Measurements from ENCODE around the gene EMID1. TPM values are rescaled to one million over a fixed set of nuclear protein-coding genes. Genes with fewer than 3 reads are reported as not detected.
A peak's percentile ranks its signal among the peaks of the same experiment; 100 is the strongest.

Gene EMID1
- total and polyA plus RNA-seq, 2 donors: 4.7 to 9.9 TPM

DNA sequence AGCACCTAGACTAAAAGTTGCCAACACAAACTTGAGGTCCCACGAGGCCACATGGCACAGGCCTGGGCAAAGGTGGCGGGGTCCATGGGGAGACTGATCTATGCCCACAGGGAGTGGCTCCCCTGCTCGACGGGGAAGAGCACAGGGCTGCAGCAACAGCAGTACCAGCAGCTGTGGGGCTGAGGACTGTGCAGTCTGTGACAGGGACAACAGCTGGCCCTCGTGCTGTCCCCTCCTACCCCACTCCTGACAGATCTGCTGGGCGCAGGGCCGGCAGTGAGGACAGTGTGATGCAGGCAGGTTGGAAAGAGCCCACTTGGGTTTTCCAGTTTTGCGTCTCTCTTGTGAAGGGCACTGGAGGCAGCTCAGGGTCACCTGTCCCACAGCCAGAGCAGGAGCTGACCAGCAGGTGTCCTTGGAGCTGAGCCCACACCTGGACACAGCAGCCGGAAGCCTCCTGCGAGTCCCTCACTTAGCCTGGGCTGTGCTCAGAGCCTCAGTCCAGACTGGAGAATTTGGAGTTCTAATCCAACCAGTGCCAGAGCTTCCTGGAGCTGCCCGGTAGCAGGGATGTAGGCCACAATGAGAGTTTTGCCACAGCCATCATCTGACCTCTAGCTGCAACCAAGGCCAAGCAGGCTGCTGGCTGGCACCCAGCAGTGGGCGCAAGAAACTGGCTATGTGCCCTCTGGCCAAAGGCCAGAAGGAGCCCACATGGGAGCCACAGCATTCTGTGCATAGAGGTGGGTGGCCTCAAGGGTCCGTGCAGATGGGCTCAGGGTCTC, 97.2 kb downstream of the EMID1 start:
- Histone ChIP-seq H3K36me3 (ENCODE audit: control insufficient read depth in 2 of 2, insufficient read depth in 2 of 2, low read length in 1 of 2) (peaks cover 30 to 35% of the 10 kb centered on the region in 2 donors), H3K9me3 (ENCODE audit: control insufficient read depth in 2 of 2, insufficient read depth in 1 of 2, low read length in 1 of 2) (peaks cover 0 to 6% of the 10 kb centered on the region in 2 donors), H3K4me1 (ENCODE audit: control insufficient read depth in 2 of 2, insufficient read depth in 2 of 2, low read length in 2 of 2) (peaks cover 0 to 9% of the 10 kb centered on the region in 2 donors), H3K27ac (ENCODE audit: low read depth in 1 of 2, low read length in 1 of 2) (no peak overlapping the region), H3K4me3 (ENCODE audit: low read length in 2 of 2) (no peak overlapping the region), H3K27me3 (ENCODE audit: control insufficient read depth in 2 of 2, insufficient read depth in 1 of 2, low read length in 1 of 2) (peaks cover 18 to 39% of the 10 kb centered on the region in 2 donors)
- no peak for DNase-seq (ENCODE audit: low read depth in 6 of 9, low spot score in 9 of 9)
- WGBS: 83% methylated on average over 13 of the region's 13 CpGs

DNA sequence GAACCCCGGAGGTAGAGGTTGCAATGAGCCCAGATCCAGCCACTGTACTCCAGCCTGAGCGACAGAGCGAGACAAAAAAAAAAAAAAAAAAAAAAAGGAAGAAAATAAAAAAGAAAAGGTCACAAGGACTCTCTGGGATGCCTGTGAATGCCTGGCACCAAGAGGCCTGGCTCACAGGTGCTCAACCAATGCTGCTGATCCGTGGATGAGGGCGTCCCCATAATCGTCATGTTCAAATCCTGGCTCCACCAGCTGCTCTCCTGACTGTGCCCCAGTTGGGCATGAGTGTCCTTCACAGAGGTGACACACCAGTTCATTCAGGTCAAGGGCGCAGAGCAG, 100.1 kb downstream of the EMID1 start:
- 62% methylated on average over 7 of the region's 7 CpGs for WGBS
- peaks cover 0 to 15% of the 10 kb centered on the region in 2 donors for H3K4me1 ChIP-seq (ENCODE audit: control insufficient read depth in 2 of 2, insufficient read depth in 2 of 2, low read length in 2 of 2)
- peaks cover 7% of the 10 kb centered on the region in 2 donors for H3K36me3 ChIP-seq (ENCODE audit: control insufficient read depth in 2 of 2, insufficient read depth in 2 of 2, low read length in 1 of 2)
- H3K27me3 ChIP-seq (ENCODE audit: control insufficient read depth in 2 of 2, insufficient read depth in 1 of 2, low read length in 1 of 2): peaks cover 26 to 65% of the 10 kb centered on the region in 2 donors
- H3K9me3 ChIP-seq (ENCODE audit: control insufficient read depth in 2 of 2, insufficient read depth in 1 of 2, low read length in 1 of 2): peaks cover 0 to 6% of the 10 kb centered on the region in 2 donors
- no peak overlapping the region for H3K27ac ChIP-seq (ENCODE audit: low read depth in 1 of 2, low read length in 1 of 2)
- no peak for DNase-seq (ENCODE audit: low read depth in 6 of 9, low spot score in 9 of 9)
- no peak overlapping the region for H3K4me3 ChIP-seq (ENCODE audit: low read length in 2 of 2)

DNA sequence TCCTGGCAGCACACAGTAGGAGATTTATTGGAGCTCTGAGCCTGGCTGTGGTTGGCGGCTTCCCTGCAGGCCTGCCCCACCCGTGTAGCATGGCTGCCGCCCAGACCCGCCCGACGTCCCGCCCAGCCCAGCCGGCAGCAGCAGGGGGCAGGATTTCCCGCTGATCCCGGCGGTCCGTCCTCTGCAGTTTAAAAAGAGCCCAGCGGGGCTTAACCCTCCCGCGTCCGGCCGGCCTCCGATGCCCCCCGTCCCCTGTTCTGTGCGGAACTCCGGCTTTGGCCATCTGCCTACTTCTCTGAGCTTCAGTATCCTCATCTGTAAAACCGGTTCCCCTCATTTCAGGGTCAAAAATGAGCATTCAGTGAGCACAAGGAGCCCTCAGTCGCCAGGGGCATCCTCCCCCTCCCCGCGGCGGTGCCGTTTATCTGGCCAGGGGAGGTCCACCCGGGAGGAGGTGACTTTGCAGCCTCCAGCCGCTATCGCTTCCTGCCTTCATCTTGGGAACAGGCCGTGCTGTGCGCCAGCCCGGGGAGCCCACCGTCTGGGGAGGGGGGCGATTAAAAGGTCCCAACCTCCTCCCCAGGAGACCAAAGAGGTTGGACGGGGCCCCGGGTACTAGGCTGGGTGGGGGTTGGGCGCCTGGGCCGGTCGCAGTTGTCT, 100.6 kb downstream of the EMID1 start, which contains the start of gene GAS2L1:
GAS2L1 (plus strand) TSS at position 476 of the 660 bp plus-strand sequence. CDS start 1,456 bp downstream, outside the sequence.
- Histone ChIP-seq H3K27me3 (ENCODE audit: control insufficient read depth in 2 of 2, insufficient read depth in 1 of 2, low read length in 1 of 2) (peaks cover 29 to 70% of the 10 kb centered on the region in 2 donors), H3K4me1 (ENCODE audit: control insufficient read depth in 2 of 2, insufficient read depth in 2 of 2, low read length in 2 of 2) (peaks cover 0 to 18% of the 10 kb centered on the region in 2 donors), H3K4me3 (ENCODE audit: low read length in 2 of 2) (peak within 1 kb of the TSS; percentile 39 to 50), H3K27ac (ENCODE audit: low read depth in 1 of 2, low read length in 1 of 2) (peak within 1 kb of the TSS in 1 of 2 donors; percentile 32), H3K36me3 (ENCODE audit: control insufficient read depth in 2 of 2, insufficient read depth in 2 of 2, low read length in 1 of 2) (peaks cover 2 to 3% of the 10 kb centered on the region in 2 donors), H3K9me3 (ENCODE audit: control insufficient read depth in 2 of 2, insufficient read depth in 1 of 2, low read length in 1 of 2) (peaks cover 0 to 6% of the 10 kb centered on the region in 2 donors)
- under 1% methylated on average over 40 of the region's 40 CpGs for WGBS
- peak in 2 of 9 donors; percentile 18 to 21 for DNase-seq (ENCODE audit: low read depth in 6 of 9, low spot score in 9 of 9)

DNA sequence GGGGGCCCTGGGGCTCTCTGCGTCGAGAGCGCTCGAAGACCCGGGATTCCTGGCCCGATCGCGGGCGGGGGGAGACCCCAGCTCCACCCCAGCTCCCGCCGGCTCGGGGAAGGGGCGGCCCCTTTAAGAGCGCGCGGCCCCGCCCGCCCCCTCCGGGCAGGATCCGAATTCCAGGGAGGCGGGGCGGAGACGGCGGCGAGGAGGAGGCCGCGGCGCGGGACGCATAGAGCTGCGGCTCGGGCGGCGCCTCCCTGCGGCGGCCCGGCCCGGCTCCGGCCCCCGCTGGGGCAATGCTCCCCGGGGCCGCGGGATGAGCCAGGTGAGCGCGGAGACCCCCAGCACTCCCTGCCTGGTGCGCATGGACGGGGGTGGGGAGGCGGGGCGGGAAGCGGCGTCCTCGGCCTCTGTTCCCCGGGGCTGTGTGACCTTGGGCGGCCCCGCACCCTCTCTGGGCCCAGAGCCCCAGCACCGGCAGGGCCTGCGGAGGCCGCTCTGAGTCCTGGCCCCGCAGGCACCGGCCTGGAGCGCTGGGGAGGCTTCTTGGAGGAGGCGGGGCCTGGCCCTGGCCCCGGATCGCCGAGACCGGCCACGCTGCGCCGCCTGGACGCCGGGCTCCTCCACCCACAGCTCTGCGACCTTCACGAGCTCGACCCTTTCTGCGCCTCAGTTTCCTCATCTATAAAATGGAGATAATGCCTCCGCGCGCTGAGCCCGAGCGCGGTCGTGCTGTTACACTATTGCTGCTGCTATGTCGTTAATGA, 101.3 kb downstream of the EMID1 start:
- Histone ChIP-seq H3K4me3 (ENCODE audit: low read length in 2 of 2) (peak overlapping the region; percentile 39 to 50), H3K9me3 (ENCODE audit: control insufficient read depth in 2 of 2, insufficient read depth in 1 of 2, low read length in 1 of 2) (peaks cover 0 to 6% of the 10 kb centered on the region in 2 donors), H3K27ac (ENCODE audit: low read depth in 1 of 2, low read length in 1 of 2) (peak overlapping the region in 1 of 2 donors; percentile 32), H3K27me3 (ENCODE audit: control insufficient read depth in 2 of 2, insufficient read depth in 1 of 2, low read length in 1 of 2) (peaks cover 36 to 76% of the 10 kb centered on the region in 2 donors), H3K36me3 (ENCODE audit: control insufficient read depth in 2 of 2, insufficient read depth in 2 of 2, low read length in 1 of 2) (no peaks in the 10 kb centered on the region), H3K4me1 (ENCODE audit: control insufficient read depth in 2 of 2, insufficient read depth in 2 of 2, low read length in 2 of 2) (peaks cover 0 to 18% of the 10 kb centered on the region in 2 donors)
- WGBS: 17% methylated on average over 83 of the region's 83 CpGs
- peak in 1 of 9 donors; percentile 32 for DNase-seq (ENCODE audit: low read depth in 6 of 9, low spot score in 9 of 9)

DNA sequence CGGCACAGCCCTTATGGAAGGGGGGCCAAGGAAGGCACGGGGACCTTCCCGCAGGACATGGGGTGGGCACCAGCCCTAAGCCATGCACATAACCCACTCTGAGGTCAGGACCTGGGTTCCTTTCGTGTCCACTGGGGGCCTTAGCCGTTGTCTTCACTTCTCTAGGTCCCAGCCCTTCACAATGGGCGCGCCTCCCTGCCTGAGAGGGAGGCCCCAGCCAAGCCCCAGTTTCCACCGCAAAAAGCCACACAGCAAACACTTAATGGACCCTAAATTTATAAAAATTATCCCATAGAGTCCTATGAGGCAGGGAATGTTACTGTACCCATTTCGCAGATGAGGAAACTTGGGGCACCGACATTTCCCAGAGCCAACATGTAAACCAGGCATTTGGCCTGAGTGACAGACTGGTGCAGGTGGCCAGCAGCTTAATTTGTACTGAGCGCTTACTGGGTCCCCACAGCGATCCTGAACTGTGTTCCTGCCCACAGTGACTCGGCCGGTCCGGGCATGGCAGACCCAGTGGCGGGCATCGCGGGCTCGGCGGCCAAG, 102.0 kb downstream of the EMID1 start:
- WGBS: 94% methylated on average over 20 of the region's 20 CpGs
- H3K4me3 ChIP-seq (ENCODE audit: low read length in 2 of 2): no peak overlapping the region
- no peaks in the 10 kb centered on the region for H3K36me3 ChIP-seq (ENCODE audit: control insufficient read depth in 2 of 2, insufficient read depth in 2 of 2, low read length in 1 of 2)
- H3K4me1 ChIP-seq (ENCODE audit: control insufficient read depth in 2 of 2, insufficient read depth in 2 of 2, low read length in 2 of 2): peaks cover 0 to 18% of the 10 kb centered on the region in 2 donors
- peaks cover 41 to 82% of the 10 kb centered on the region in 2 donors for H3K27me3 ChIP-seq (ENCODE audit: control insufficient read depth in 2 of 2, insufficient read depth in 1 of 2, low read length in 1 of 2)
- no peak overlapping the region for H3K27ac ChIP-seq (ENCODE audit: low read depth in 1 of 2, low read length in 1 of 2)
- DNase-seq (ENCODE audit: low read depth in 6 of 9, low spot score in 9 of 9): no peak
- peaks cover 0 to 6% of the 10 kb centered on the region in 2 donors for H3K9me3 ChIP-seq (ENCODE audit: control insufficient read depth in 2 of 2, insufficient read depth in 1 of 2, low read length in 1 of 2)

DNA sequence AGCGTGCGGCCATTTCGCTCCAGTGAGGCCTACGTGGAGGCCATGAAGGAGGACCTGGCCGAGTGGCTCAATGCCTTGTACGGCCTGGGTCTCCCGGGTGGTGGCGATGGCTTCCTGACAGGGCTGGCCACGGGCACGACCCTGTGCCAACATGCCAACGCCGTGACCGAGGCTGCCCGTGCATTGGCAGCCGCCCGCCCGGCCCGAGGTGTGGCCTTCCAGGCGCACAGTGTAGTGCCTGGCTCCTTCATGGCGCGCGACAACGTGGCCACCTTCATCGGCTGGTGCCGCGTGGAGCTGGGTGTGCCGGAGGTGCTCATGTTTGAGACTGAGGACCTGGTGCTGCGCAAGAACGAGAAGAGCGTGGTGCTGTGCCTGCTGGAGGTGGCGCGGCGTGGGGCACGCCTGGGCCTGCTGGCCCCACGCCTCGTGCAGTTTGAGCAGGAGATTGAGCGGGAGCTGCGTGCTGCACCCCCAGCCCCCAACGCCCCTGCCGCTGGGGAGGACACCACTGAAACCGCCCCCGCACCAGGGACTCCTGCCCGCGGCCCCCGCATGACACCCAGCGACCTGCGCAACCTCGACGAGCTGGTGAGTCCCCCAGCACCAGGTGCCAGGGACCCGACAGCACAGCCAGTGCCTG, 102.6 kb downstream of the EMID1 start:
- WGBS: 95% methylated on average over 50 of the region's 50 CpGs
- Histone ChIP-seq H3K4me1 (ENCODE audit: control insufficient read depth in 2 of 2, insufficient read depth in 2 of 2, low read length in 2 of 2) (peaks cover 0 to 18% of the 10 kb centered on the region in 2 donors), H3K4me3 (ENCODE audit: low read length in 2 of 2) (no peak overlapping the region), H3K9me3 (ENCODE audit: control insufficient read depth in 2 of 2, insufficient read depth in 1 of 2, low read length in 1 of 2) (peaks cover 4 to 6% of the 10 kb centered on the region in 2 donors), H3K27ac (ENCODE audit: low read depth in 1 of 2, low read length in 1 of 2) (no peak overlapping the region), H3K27me3 (ENCODE audit: control insufficient read depth in 2 of 2, insufficient read depth in 1 of 2, low read length in 1 of 2) (peaks cover 47 to 88% of the 10 kb centered on the region in 2 donors), H3K36me3 (ENCODE audit: control insufficient read depth in 2 of 2, insufficient read depth in 2 of 2, low read length in 1 of 2) (no peaks in the 10 kb centered on the region)
- DNase-seq (ENCODE audit: low read depth in 6 of 9, low spot score in 9 of 9): no peak

DNA sequence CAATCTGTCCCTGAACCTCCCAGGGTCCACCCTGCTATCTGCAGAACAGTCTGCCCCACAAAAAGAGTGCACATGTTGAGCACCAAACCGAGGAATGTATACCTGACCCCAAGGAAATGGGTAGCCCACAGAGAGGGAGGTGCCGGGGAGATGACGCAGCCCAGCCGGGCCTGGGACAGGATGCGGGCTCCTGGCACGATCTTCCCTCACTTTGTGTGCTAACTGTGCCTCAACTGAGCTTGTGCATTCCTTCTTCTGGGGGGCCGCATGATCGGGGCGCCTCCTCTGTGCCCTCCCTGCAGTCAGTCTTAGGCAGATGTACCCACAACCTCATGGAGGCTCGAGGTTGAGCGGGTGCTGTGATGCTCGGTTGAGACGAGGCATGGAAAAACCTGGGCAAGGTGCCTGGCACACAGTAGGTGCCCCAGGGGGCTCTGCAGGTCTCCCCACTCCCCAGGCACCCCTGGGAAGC, 103.1 kb downstream of the EMID1 start:
- no peaks in the 10 kb centered on the region for H3K36me3 ChIP-seq (ENCODE audit: control insufficient read depth in 2 of 2, insufficient read depth in 2 of 2, low read length in 1 of 2)
- peaks cover 52 to 94% of the 10 kb centered on the region in 2 donors for H3K27me3 ChIP-seq (ENCODE audit: control insufficient read depth in 2 of 2, insufficient read depth in 1 of 2, low read length in 1 of 2)
- no peak overlapping the region for H3K27ac ChIP-seq (ENCODE audit: low read depth in 1 of 2, low read length in 1 of 2)
- no peak for DNase-seq (ENCODE audit: low read depth in 6 of 9, low spot score in 9 of 9)
- 69% methylated on average over 13 of the region's 13 CpGs for WGBS
- H3K4me3 ChIP-seq (ENCODE audit: low read length in 2 of 2): no peak overlapping the region
- H3K9me3 ChIP-seq (ENCODE audit: control insufficient read depth in 2 of 2, insufficient read depth in 1 of 2, low read length in 1 of 2): peaks cover 5 to 10% of the 10 kb centered on the region in 2 donors
- H3K4me1 ChIP-seq (ENCODE audit: control insufficient read depth in 2 of 2, insufficient read depth in 2 of 2, low read length in 2 of 2): peaks cover 0 to 19% of the 10 kb centered on the region in 2 donors

Data from thymus (tissue), 11 donors.